Embryonic facial prominence (tissue), 1 donor: Measurements from ENCODE around the gene GOLT1A.
"Not testable (repeated sequence)": the region's sequence is repeated elsewhere in the genome, so short reads cannot be mapped to it uniquely, and the experiment has no call there.

ENCODE experiments used
- DNase-seq: peaks from one replicate; pipeline ENCODE4 v3.0.0-alpha.2; 2016; ENCODE audit errors: extremely low spot score

GOLT1A gene

GRCh38 chr1:204249736-204250427 is 36.1 kb upstream of the GOLT1A start:
- no peak for DNase-seq

- no peak for DNase-seq
These were observed 35.2 kb upstream of the GOLT1A start for GRCh38 chr1:204248954-204249353.

- no peak for DNase-seq
These were observed 33.1 kb upstream of the GOLT1A start for GRCh38 chr1:204246876-204247275.

GRCh38 chr1:204242920-204243319 is 29.1 kb upstream of the GOLT1A start:
- no peak for DNase-seq

- no peak for DNase-seq
These were observed 28.1 kb upstream of the GOLT1A start for GRCh38 chr1:204241914-204242313.

- no peak for DNase-seq
These were observed 27.3 kb upstream of the GOLT1A start for GRCh38 chr1:204241050-204241449.

- no peak for DNase-seq
These were observed 26.4 kb upstream of the GOLT1A start for GRCh38 chr1:204240233-204240632.

- not testable (repeated sequence) for DNase-seq
These were observed 25.6 kb upstream of the GOLT1A start for GRCh38 chr1:204239401-204239800.

GRCh38 chr1:204238520-204238919 is 24.7 kb upstream of the GOLT1A start:
- DNase-seq, result not testable (repeated sequence)

GRCh38 chr1:204237515-204237914 is 23.7 kb upstream of the GOLT1A start:
- not testable (repeated sequence) for DNase-seq

- no peak for DNase-seq
These were observed 18.7 kb upstream of the GOLT1A start for GRCh38 chr1:204232526-204232925.

GRCh38 chr1:204230211-204230610 is 16.4 kb upstream of the GOLT1A start:
- no peak for DNase-seq

GRCh38 chr1:204228896-204229295 is 15.1 kb upstream of the GOLT1A start:
- no peak for DNase-seq

- DNase-seq, result no peak
These were observed 14.4 kb upstream of the GOLT1A start for GRCh38 chr1:204227996-204228785.

GRCh38 chr1:204227351-204227750 is 13.6 kb upstream of the GOLT1A start:
- no peak for DNase-seq

GRCh38 chr1:204225841-204226735 is 12.3 kb upstream of the GOLT1A start:
- DNase-seq, result no peak

GRCh38 chr1:204224655-204225054 is 10.9 kb upstream of the GOLT1A start:
- DNase-seq, result no peak

- DNase-seq, result no peak
These were observed 9.5 kb upstream of the GOLT1A start for GRCh38 chr1:204223129-204223860.

- DNase-seq, result no peak
These were observed 8.9 kb upstream of the GOLT1A start for GRCh38 chr1:204222764-204223055.

GRCh38 chr1:204222006-204222763 is 8.4 kb upstream of the GOLT1A start:
- DNase-seq, result no peak

- DNase-seq, result no peak
These were observed 7.5 kb upstream of the GOLT1A start for GRCh38 chr1:204221271-204221670.
